ENCODE results near the gene ZCCHC10. TPM values are rescaled to one million over a fixed set of nuclear protein-coding genes. Genes with fewer than 3 reads are reported as not detected.
A peak's percentile ranks its signal among the peaks of the same experiment; 100 is the strongest.

The ZCCHC10 gene
- total and polyA plus RNA-seq, 9 of the 15 experiments (the other 6 are each of a cell fraction or from before 2014, with no cell fraction given): 11.9 to 146 (median 51.8) TPM

DNA sequence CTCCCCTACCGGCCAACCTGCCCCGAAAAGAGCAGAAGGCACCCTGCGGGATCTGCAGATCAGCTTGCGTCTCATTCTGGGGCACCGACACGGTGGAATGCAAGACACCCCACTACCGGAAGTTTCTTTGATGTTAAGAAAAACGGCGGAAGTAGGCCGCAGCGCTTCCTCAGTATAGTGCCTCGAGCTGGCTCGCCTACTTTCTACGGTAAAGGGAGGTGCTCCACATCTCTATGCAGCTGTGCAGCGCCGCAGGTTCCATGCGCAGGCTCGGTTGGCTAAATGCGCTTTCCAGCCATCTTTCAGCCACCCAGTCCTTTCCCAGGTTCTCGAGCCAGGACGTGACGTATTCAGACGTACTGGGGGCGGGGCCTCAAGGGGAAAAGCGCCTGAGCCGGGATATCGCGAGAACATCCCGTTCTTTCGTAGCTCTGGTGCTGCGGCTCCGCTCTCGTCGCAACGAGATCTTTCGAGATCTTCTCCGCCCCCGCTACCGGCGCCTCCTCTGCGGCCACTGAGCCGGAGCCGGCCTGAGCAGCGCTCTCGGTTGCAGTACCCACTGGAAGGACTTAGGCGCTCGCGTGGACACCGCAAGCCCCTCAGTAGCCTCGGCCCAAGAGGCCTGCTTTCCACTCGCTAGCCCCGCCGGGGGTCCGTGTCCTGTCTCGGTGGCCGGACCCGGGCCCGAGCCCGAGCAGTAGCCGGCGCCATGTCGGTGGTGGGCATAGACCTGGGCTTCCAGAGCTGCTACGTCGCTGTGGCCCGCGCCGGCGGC, 25.4 kb upstream of the ZCCHC10 start, which contains the start of gene HSPA4 (continued):
- TF ChIP-seq TEAD4 (IDR thresholded peaks at IDR 0.05; ENCODE audit: low read length): peak; percentile 50; the same call in 1 of the 2 replicates
- TF ChIP-seq TEAD4 (CRISPR knock-in tag; IDR thresholded peaks at IDR 0.05; ENCODE audit: borderline replicate concordance): 0 out of 2 replicates have a peak, but pooled peaks have one; percentile 9
- no peak for TF ChIP-seq NFATC3 (IDR thresholded peaks at IDR 0.05)
- TF ChIP-seq MYBL2 (IDR thresholded peaks at IDR 0.05; ENCODE audit: low read depth): no peak
- TF ChIP-seq MYBL2 (CRISPR knock-in tag; IDR thresholded peaks at IDR 0.05; ENCODE audit: borderline replicate concordance): no peak
- TF ChIP-seq ESRRB (CRISPR knock-in tag; IDR thresholded peaks at IDR 0.05; ENCODE audit: borderline replicate concordance): no peak
- TF ChIP-seq, protein P1, sequence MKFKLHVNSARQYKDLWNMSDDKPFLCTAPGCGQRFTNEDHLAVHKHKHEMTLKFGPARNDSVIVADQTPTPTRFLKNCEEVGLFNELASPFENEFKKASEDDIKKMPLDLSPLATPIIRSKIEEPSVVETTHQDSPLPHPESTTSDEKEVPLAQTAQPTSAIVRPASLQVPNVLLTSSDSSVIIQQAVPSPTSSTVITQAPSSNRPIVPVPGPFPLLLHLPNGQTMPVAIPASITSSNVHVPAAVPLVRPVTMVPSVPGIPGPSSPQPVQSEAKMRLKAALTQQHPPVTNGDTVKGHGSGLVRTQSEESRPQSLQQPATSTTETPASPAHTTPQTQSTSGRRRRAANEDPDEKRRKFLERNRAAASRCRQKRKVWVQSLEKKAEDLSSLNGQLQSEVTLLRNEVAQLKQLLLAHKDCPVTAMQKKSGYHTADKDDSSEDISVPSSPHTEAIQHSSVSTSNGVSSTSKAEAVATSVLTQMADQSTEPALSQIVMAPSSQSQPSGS (CRISPR knock-in tag; IDR thresholded peaks at IDR 0.05): no peak
- TF ChIP-seq ETV1 (tag; conservative IDR thresholded peaks at IDR 0.05; ENCODE audit: low read depth): peak; percentile 97
- TF ChIP-seq, protein P2, sequence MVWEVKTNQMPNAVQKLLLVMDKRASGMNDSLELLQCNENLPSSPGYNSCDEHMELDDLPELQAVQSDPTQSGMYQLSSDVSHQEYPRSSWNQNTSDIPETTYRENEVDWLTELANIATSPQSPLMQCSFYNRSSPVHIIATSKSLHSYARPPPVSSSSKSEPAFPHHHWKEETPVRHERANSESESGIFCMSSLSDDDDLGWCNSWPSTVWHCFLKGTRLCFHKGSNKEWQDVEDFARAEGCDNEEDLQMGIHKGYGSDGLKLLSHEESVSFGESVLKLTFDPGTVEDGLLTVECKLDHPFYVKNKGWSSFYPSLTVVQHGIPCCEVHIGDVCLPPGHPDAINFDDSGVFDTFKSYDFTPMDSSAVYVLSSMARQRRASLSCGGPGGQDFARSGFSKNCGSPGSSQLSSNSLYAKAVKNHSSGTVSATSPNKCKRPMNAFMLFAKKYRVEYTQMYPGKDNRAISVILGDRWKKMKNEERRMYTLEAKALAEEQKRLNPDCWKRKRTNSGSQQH (CRISPR knock-in tag; IDR thresholded peaks at IDR 0.05): no peak
- peak; percentile 48; the same call in 1 of the 2 replicates for TF ChIP-seq ZBTB7A (IDR thresholded peaks at IDR 0.05; ENCODE audit: borderline replicate concordance, control insufficient read depth, low read depth, low read length)
- TF ChIP-seq, protein P3, sequence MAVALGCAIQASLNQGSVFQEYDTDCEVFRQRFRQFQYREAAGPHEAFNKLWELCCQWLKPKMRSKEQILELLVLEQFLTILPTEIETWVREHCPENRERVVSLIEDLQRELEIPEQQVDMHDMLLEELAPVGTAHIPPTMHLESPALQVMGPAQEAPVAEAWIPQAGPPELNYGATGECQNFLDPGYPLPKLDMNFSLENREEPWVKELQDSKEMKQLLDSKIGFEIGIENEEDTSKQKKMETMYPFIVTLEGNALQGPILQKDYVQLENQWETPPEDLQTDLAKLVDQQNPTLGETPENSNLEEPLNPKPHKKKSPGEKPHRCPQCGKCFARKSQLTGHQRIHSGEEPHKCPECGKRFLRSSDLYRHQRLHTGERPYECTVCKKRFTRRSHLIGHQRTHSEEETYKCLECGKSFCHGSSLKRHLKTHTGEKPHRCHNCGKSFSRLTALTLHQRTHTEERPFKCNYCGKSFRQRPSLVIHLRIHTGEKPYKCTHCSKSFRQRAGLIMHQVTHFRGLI (CRISPR knock-in tag; IDR thresholded peaks at IDR 0.05): no peak
- TF ChIP-seq FOSL1 (tag; conservative IDR thresholded peaks at IDR 0.05): no peak
- 0 out of 2 replicates have a peak, but pooled peaks have one; percentile 0 for TF ChIP-seq SPI1 (IDR thresholded peaks at IDR 0.05; ENCODE audit: borderline replicate concordance, low read depth, low read length)
- no peak for TF ChIP-seq ZNF212 (CRISPR knock-in tag; IDR thresholded peaks at IDR 0.05)
- TF ChIP-seq RBM39 (optimal IDR thresholded peaks at IDR 0.05; ENCODE audit: low read depth, low read length): no peak
- TF ChIP-seq IFI16 (CRISPR knock-in tag; IDR thresholded peaks at IDR 0.05): no peak
- TF ChIP-seq ZKSCAN1 (IDR thresholded peaks at IDR 0.05; ENCODE audit: low read depth, low read length): no peak
- TF ChIP-seq POLR2H (tag; IDR thresholded peaks at IDR 0.05; ENCODE audit: low read depth): peak; percentile 93
- TF ChIP-seq, protein P4, sequence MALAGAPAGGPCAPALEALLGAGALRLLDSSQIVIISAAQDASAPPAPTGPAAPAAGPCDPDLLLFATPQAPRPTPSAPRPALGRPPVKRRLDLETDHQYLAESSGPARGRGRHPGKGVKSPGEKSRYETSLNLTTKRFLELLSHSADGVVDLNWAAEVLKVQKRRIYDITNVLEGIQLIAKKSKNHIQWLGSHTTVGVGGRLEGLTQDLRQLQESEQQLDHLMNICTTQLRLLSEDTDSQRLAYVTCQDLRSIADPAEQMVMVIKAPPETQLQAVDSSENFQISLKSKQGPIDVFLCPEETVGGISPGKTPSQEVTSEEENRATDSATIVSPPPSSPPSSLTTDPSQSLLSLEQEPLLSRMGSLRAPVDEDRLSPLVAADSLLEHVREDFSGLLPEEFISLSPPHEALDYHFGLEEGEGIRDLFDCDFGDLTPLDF (CRISPR knock-in tag; IDR thresholded peaks at IDR 0.05): no peak; the same call in none of the 2 replicates
- TF ChIP-seq THRAP3 (IDR thresholded peaks at IDR 0.05; ENCODE audit: borderline replicate concordance): no peak
- TF ChIP-seq PTBP1 (IDR thresholded peaks at IDR 0.05; ENCODE audit: low read depth, low read length): no peak
- TF ChIP-seq ZFP1 (CRISPR knock-in tag; IDR thresholded peaks at IDR 0.05): no peak
